DND-41 (cell line): Measurements from ENCODE around the gene CDC25C.

ENCODE experiments used
- ATAC-seq: fragments of 200-7000 bp; cut with Tn5 transposase; 3 replicates; pipeline ENCODE4 v1.9.1; 2021; ENCODE audit warnings: low read depth; ENCODE audit not compliant: insufficient read depth
- DNase-seq: peaks from one replicate; pipeline ENCODE4 v3.0.0-alpha.2; 2020
- H2AFZ ChIP-seq: 2 replicates; pipeline ENCODE4 v1.6.0; 2012; ENCODE audit warnings: low read depth, low read length
- H3K27ac ChIP-seq: 2 replicates; pipeline ENCODE4 v1.5.1; 2012; ENCODE audit warnings: low read length, inconsistent platforms
- H3K27me3 ChIP-seq: fragments of 200-600 bp; sonication (generic); 2 replicates; pipeline ENCODE4 v1.6.0; 2012; ENCODE audit warnings: low read length, mild to moderate bottlenecking, inconsistent platforms; ENCODE audit not compliant: insufficient read depth, poor library complexity
- H3K36me3 ChIP-seq: 2 replicates; pipeline ENCODE4 v1.5.1; 2012; ENCODE audit warnings: low read length, inconsistent platforms; ENCODE audit not compliant: insufficient read depth
- H3K4me1 ChIP-seq: 2 replicates; pipeline ENCODE4 v1.5.1; 2012; ENCODE audit warnings: mild to moderate bottlenecking, low read length; ENCODE audit not compliant: insufficient read depth
- H3K4me2 ChIP-seq: 2 replicates; pipeline ENCODE4 v1.6.0; 2012; ENCODE audit warnings: mild to moderate bottlenecking, moderate library complexity, low read length, inconsistent platforms; ENCODE audit not compliant: insufficient read depth
- H3K4me3 ChIP-seq, 2 experiments: fragments of 200-600 bp in 1 of 2; shearing (Covaris generic) in 1 of 2; 2 replicates each; pipeline ENCODE4 v1.5.1; 2012 to 2016; ENCODE audit warnings: inconsistent platforms in 2 of 2, low read length in 2 of 2, mild to moderate bottlenecking in 2 of 2, low read depth in 1 of 2, moderate library complexity in 1 of 2
- H3K79me2 ChIP-seq: 2 replicates; pipeline ENCODE4 v1.6.0; 2012; ENCODE audit warnings: low read length, inconsistent platforms; ENCODE audit not compliant: insufficient read depth
- H3K9ac ChIP-seq: 2 replicates; pipeline ENCODE4 v1.6.0; 2012; ENCODE audit warnings: low read depth, mild to moderate bottlenecking, inconsistent platforms, low read length, moderate library complexity
- H3K9me3 ChIP-seq: 2 replicates; pipeline ENCODE4 v1.5.1; 2012; ENCODE audit warnings: low read length, moderate library complexity, mild to moderate bottlenecking, inconsistent platforms; ENCODE audit not compliant: insufficient read depth, severe bottlenecking
- H4K20me1 ChIP-seq: 2 replicates; pipeline ENCODE4 v1.6.0; 2012; ENCODE audit warnings: low read length; ENCODE audit not compliant: insufficient read depth
- CTCF ChIP-seq: IDR thresholded peaks from 2 replicates; pipeline ENCODE4 v1.5.1; 2012; ENCODE audit warnings: borderline replicate concordance, low read length, moderate library complexity, mild to moderate bottlenecking; ENCODE audit not compliant: poor library complexity, severe bottlenecking; ENCODE audit errors: extremely low read depth
- EZH2 ChIP-seq: IDR thresholded peaks from 3 replicates; pipeline ENCODE4 v1.6.1; 2012; ENCODE audit warnings: borderline replicate concordance, low read depth, mild to moderate bottlenecking, moderate library complexity, low read length, inconsistent platforms; ENCODE audit not compliant: severe bottlenecking

Gene CDC25C

GRCh38 chr5:138351517-138351916 lies 19.9 kb upstream of the CDC25C start:
- peaks cover 4% of the 10 kb centered on the region for H3K9me3 ChIP-seq
- no peak overlapping the region for H3K27ac ChIP-seq
- H4K20me1 ChIP-seq = peaks cover 19% of the 10 kb centered on the region; the same call in 1 of the 2 replicates
- H3K4me3 ChIP-seq = no peak overlapping the region
- H3K27me3 ChIP-seq = no peaks in the 10 kb centered on the region
- DNase-seq = no peak
- no peak overlapping the region for H3K4me2 ChIP-seq
- H3K36me3 ChIP-seq = peaks cover 34% of the 10 kb centered on the region
- no peak overlapping the region for H2AFZ ChIP-seq
- peaks cover 40% of the 10 kb centered on the region for H3K79me2 ChIP-seq
- TF ChIP-seq EZH2 (no peak), CTCF (no peak)
- H3K9ac ChIP-seq = no peak overlapping the region
- peaks cover 17% of the 10 kb centered on the region for H3K4me1 ChIP-seq
- no peak for ATAC-seq

GRCh38 chr5:138351056-138351455 lies 19.5 kb upstream of the CDC25C start:
- DNase-seq = no peak
- Histone ChIP-seq H4K20me1 (peaks cover 19% of the 10 kb centered on the region; the same call in 1 of the 2 replicates), H2AFZ (no peak overlapping the region), H3K27ac (no peak overlapping the region), H3K79me2 (peaks cover 35% of the 10 kb centered on the region), H3K9ac (no peak overlapping the region), H3K4me2 (no peak overlapping the region), H3K4me3 (no peak overlapping the region), H3K36me3 (peaks cover 37% of the 10 kb centered on the region), H3K9me3 (peaks cover 4% of the 10 kb centered on the region), H3K27me3 (no peaks in the 10 kb centered on the region), H3K4me1 (peaks cover 17% of the 10 kb centered on the region)
- TF ChIP-seq EZH2 (no peak), CTCF (no peak)
- ATAC-seq = no peak

GRCh38 chr5:138350563-138350890 lies 18.9 kb upstream of the CDC25C start:
- H3K4me3 ChIP-seq = no peak overlapping the region
- H3K79me2 ChIP-seq = peaks cover 30% of the 10 kb centered on the region
- TF ChIP-seq CTCF (no peak), EZH2 (no peak)
- H3K4me2 ChIP-seq = no peak overlapping the region
- H4K20me1 ChIP-seq = peaks cover 19% of the 10 kb centered on the region; the same call in 1 of the 2 replicates
- H3K27ac ChIP-seq = no peak overlapping the region
- peaks cover 42% of the 10 kb centered on the region for H3K36me3 ChIP-seq
- peaks cover 17% of the 10 kb centered on the region for H3K4me1 ChIP-seq
- H3K9ac ChIP-seq = no peak overlapping the region
- DNase-seq = no peak
- no peak for ATAC-seq
- no peaks in the 10 kb centered on the region for H3K27me3 ChIP-seq
- peaks cover 4% of the 10 kb centered on the region for H3K9me3 ChIP-seq
- H2AFZ ChIP-seq = no peak overlapping the region
